Liver (tissue), 3 donors: ENCODE measurements around the gene WFDC13.

Experiments used
- CTCF ChIP-seq: fragments of 150-350 bp; IDR thresholded peaks from 2 replicates; pipeline ENCODE4 v1.5.1; 2017; ENCODE audit warnings: improper control_type of control experiment, low read depth, low read length; ENCODE audit not compliant: missing input control
- FOXA1 ChIP-seq: IDR thresholded peaks from 2 replicates; pipeline ENCODE4 v1.6.1; 2016; ENCODE audit warnings: antibody characterized with exemption
- REST ChIP-seq: IDR thresholded peaks from 2 replicates; pipeline ENCODE4 v1.6.1; 2016; ENCODE audit warnings: antibody characterized with exemption, mild to moderate bottlenecking
- SP1 ChIP-seq: IDR thresholded peaks from 2 replicates; pipeline ENCODE4 v1.6.1; 2018; ENCODE audit warnings: antibody characterized with exemption, mild to moderate bottlenecking
- YY1 ChIP-seq: IDR thresholded peaks from 2 replicates; pipeline ENCODE4 v1.6.1; 2016; ENCODE audit warnings: antibody characterized with exemption, mild to moderate bottlenecking
- ZBTB33 ChIP-seq: IDR thresholded peaks from 2 replicates; pipeline ENCODE4 v1.6.1; 2016; ENCODE audit warnings: antibody characterized with exemption
- donor health status: healthy.
- donor health status: healthy.

- TF ChIP-seq SP1 (no peak), CTCF (no peak), FOXA1 (no peak), REST (no peak), ZBTB33 (no peak), YY1 (no peak)
These were observed 43.2 kb downstream of the WFDC13 start for GRCh38 chr20:45745015-45745414.
